A673 (cell line): ENCODE results near the gene ZNF141. TPM values are rescaled to one million over a fixed set of nuclear protein-coding genes. Genes with fewer than 3 reads are reported as not detected.
"Not testable (repeated sequence)": the region's sequence is repeated elsewhere in the genome, so short reads cannot be mapped to it uniquely, and the experiment has no call there.

Experiments
- BruUV-seq: library from RNA; stranded (reverse); fragments of 400-500 nt; replicated peaks from 2 replicates; lab custom pipeline; 2021; lab: Mats Ljungman, UMichigan
- CTCF ChIA-PET: fragments of 300-600 bp; sonication (Branson Sonifier 250); formaldehyde crosslinking; loops from one replicate; lab custom pipeline; 2022; ENCODE audit warnings: antibody characterized with exemption; lab: Charles Lee
- POLR2A ChIA-PET: fragments of 300-600 bp; sonication (Branson Sonifier 250); formaldehyde crosslinking; loops from one replicate; lab custom pipeline; 2022; ENCODE audit warnings: antibody characterized with exemption; ENCODE audit not compliant: low non-redundant PET; lab: Charles Lee
- DNase-seq: peaks from one replicate; pipeline ENCODE4 v3.0.0-alpha.2; 2015; ENCODE audit warnings: low spot score
- H3K27ac ChIP-seq: fragments of 200-600 bp; sonication (generic); 2 replicates; pipeline ENCODE4 v1.5.1; 2016; ENCODE audit warnings: mixed run types, low read depth, mild to moderate bottlenecking, mixed read lengths, antibody characterized with exemption, low read length; ENCODE audit not compliant: poor library complexity, severe bottlenecking
- H3K27me3 ChIP-seq: fragments of 200-600 bp; sonication (generic); replicated peaks from 2 replicates; pipeline ENCODE4 v1.6.1; 2017; ENCODE audit warnings: mixed run types, low read depth, mild to moderate bottlenecking, mixed read lengths, antibody characterized with exemption, low read length; ENCODE audit not compliant: insufficient read depth, poor library complexity
- H3K36me3 ChIP-seq: fragments of 200-600 bp; sonication (generic); 2 replicates; pipeline ENCODE4 v1.6.1; 2016; ENCODE audit warnings: mixed run types, mild to moderate bottlenecking, mixed read lengths, antibody characterized with exemption, low read length; ENCODE audit not compliant: insufficient read depth, poor library complexity, severe bottlenecking
- H3K4me1 ChIP-seq: fragments of 200-600 bp; sonication (generic); 2 replicates; pipeline ENCODE4 v1.6.1; 2017; ENCODE audit warnings: mixed run types, mild to moderate bottlenecking, mixed read lengths, antibody characterized with exemption, low read length; ENCODE audit not compliant: insufficient read depth, poor library complexity, severe bottlenecking
- H3K4me3 ChIP-seq: fragments of 200-600 bp; sonication (generic); 2 replicates; pipeline ENCODE4 v1.5.1; 2016; ENCODE audit warnings: low read depth, mixed run types, mild to moderate bottlenecking, mixed read lengths, low read length; ENCODE audit not compliant: poor library complexity, severe bottlenecking
- H3K9me3 ChIP-seq: fragments of 200-600 bp; sonication (generic); 2 replicates; pipeline ENCODE4 v1.6.1; 2016; ENCODE audit warnings: mixed run types, low read depth, mild to moderate bottlenecking, mixed read lengths, antibody characterized with exemption, low read length; ENCODE audit not compliant: poor library complexity, severe bottlenecking
- CTCF ChIP-seq: fragments of 300-800, 200-600 bp; sonication (generic); conservative IDR thresholded peaks from 2 replicates; pipeline ENCODE4 v1.5.1; 2017; ENCODE audit warnings: low read depth, mild to moderate bottlenecking, antibody characterized with exemption, low read length, moderate library complexity, mixed read lengths
- EZH2 ChIP-seq: fragments of 200-600 bp; sonication (generic); IDR thresholded peaks from 2 replicates; pipeline ENCODE4 v1.6.1; 2017; ENCODE audit warnings: borderline replicate concordance, low read depth, mild to moderate bottlenecking, mixed read lengths, antibody characterized with exemption, low read length; ENCODE audit not compliant: poor library complexity, severe bottlenecking
- intact Hi-C: fragments of 100-400 bp; cut with micrococcal nuclease; formaldehyde crosslinking; loops from one replicate; pipeline ENCODE4 v1.10.0; 2022; ENCODE audit not compliant: unreplicated experiment
- total RNA-seq: library from RNA; stranded (reverse); gene quantifications from 2 replicates; pipeline ENCODE4 v1.2.3, GENCODE V29; 2021

ZNF141 gene
- total RNA-seq, 1 experiment from 2014 or later = 26.9 TPM

- intact Hi-C loops = no loop called here
- no TSS peak for BruUV-seq
- no peaks in the 10 kb centered on the region for H3K36me3 ChIP-seq
- POLR2A ChIA-PET = no interaction called here
- no peaks in the 10 kb centered on the region for H3K9me3 ChIP-seq
- no peaks in the 10 kb centered on the region for H3K4me1 ChIP-seq
- TF ChIP-seq CTCF (no peak), EZH2 (no peak)
- no peak for DNase-seq
- H3K27me3 ChIP-seq = no peaks in the 10 kb centered on the region
- H3K4me3 ChIP-seq = no peak overlapping the region
- CTCF ChIA-PET = no interaction called here
- no peak overlapping the region for H3K27ac ChIP-seq
Observed at GRCh38 chr4:302381-302780, 35.2 kb upstream of the ZNF141 start.

DNA sequence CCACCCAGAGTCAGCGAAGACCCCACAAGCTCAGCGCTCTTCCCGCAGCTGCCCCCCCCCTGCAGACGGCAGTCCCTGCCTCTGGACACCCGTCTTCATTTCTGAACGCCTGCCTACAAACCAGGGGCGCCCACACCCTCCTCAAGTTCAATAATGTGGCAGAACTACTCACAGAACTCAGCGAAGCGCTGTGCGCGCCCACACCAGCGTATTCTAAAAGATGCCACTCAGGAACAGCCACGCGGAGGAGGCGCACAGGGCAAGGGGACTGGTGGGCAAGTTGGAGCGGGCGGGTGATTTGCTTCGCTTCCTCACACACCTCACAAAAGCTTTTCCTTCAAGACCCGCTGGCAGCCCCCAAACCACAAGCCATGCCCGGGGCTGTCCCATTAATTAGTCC lies 33.1 kb upstream of the ZNF141 start:
- DNase-seq, H3K27ac ChIP-seq, H3K9me3 ChIP-seq, intact Hi-C loops, BruUV-seq, CTCF ChIA-PET, H3K36me3 ChIP-seq, H3K4me1 ChIP-seq, H3K27me3 ChIP-seq, POLR2A ChIA-PET, H3K4me3 ChIP-seq: not testable (repeated sequence)

DNA sequence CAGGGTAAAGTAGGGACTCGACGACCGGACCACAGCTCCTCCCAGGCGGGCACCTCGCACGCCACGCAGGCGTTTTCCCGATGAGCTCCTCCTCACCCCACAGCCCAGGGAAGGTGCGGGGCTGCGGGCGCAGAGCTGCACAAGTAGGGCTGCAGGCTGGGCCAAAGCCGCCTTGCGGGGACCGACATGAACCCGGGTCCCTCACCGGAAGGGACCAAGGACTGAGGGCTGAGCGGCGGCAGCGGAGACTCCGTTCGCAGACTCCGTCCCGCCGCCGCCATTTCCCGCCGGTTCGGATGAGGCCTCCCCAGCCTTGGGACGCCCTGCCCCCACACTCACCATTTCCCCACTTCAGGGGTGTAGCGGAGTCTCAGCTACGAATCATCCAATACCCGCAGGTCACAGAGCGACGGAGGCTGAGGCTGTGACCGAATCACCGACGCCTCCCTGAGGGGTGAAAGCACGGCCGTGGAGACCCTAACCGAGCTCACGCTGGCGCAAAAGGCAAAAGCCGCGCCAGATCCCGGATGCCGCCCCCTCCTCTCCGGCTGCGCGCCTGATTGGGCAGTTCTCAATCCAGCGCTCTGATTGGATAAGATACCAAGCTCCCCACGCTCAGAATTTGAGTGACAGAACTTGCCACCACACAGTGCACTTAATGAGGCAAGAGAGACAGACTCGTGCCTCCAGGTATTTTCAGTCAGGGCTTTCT lies 32.5 kb upstream of the ZNF141 start, which contains the start of gene ZNF732:
Gene ZNF732, minus strand, starts transcription at position 506 of the 712 bp plus-strand sequence. Its CDS starts 164 bp downstream, at position 342.
- H3K4me3 ChIP-seq = no peak within 1 kb of the TSS

More for the DNA sequence above, 32.5 kb upstream of the ZNF141 start, which contains the start of gene ZNF732:
- ChIA-PET CTCF (no interaction called here), POLR2A (no interaction called here)
- H3K27ac ChIP-seq = no peak within 1 kb of the TSS
- H3K4me1 ChIP-seq = no peaks in the 10 kb centered on the region
- no peaks in the 10 kb centered on the region for H3K27me3 ChIP-seq
- intact Hi-C loops = no loop called here
- H3K9me3 ChIP-seq = no peaks in the 10 kb centered on the region
- no TSS peak for BruUV-seq
- TF ChIP-seq CTCF (no peak), EZH2 (no peak)
- H3K36me3 ChIP-seq = no peaks in the 10 kb centered on the region
- DNase-seq = no peak
